HG02678 (cell line): ENCODE data around the gene AQP5.

ENCODE experiments used
- ATAC-seq: cut with Tn5 transposase; IDR thresholded peaks from one replicate; pipeline ENCODE4 v1.9.1; 2021; ENCODE audit warnings: mild to moderate bottlenecking, moderate library complexity; ENCODE audit not compliant: unreplicated experiment

Gene AQP5

DNA sequence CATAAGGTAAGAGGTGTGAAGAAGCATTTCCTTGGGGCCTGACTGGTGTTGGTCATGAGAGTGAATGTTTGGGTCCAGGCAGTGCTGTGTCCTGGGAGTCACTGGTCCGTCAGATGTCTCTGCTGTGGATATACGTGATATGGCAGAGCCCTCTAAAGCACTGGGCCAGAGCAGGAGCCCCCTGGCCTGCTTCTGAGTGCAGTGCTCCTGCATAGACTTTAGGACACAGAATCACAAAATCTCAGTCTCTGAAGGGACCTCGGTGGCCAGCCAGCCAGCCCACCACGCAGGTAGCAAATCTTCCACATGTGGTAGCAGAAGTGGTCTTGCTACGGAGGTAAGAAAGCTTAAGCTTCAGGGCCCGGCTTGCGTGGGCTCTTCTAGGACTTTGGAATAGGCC is 29.6 kb upstream of the AQP5 start:
- ATAC-seq, result no peak

DNA sequence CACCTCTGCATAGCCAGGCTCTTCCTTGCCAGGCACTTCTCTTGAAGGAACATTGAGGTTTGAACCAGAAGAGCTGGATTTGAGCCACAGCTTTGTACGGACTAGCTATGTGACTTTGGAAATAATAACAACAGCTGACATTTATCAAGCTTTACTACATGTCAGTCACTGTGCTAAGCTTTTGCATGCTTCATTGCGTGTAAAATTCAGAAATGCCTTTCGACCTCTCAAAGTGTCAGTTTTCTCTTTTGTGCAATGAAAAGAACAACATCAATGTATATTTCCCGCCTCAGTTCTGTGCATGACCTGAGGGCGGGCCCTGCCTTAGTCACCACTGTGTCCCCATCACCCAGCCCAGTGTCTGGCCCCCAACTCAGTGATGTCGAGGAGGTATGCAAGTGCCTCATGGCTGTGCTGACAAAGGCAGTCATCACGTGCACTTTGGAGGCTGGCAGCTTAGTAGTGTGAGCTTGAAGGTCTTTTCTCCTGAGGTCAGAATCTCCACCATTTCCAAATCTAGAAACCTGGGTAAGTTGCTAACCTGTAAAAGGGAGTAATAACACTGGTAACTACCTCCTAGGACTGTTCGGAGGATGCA is 29.0 kb upstream of the AQP5 start:
- ATAC-seq, result no peak

DNA sequence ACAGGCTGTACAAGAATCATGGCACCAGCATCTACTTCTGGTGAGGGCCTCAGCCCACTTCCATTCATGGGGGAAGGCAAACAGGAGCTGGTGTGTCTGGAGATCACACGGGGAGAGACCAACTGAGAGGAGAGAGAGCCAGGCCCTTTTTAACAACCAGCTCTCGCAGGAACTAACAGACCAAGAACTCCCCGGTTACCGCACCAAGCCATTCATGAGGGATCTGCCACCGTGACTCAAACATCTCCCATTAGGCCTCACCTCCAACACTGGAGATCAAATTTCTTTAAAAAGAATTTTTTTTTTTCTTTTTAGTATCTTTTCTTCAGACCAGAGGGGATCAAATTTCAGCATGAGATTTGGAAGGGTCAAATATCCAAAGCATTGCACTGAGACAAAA is 27.9 kb upstream of the AQP5 start:
- no peak for ATAC-seq

DNA sequence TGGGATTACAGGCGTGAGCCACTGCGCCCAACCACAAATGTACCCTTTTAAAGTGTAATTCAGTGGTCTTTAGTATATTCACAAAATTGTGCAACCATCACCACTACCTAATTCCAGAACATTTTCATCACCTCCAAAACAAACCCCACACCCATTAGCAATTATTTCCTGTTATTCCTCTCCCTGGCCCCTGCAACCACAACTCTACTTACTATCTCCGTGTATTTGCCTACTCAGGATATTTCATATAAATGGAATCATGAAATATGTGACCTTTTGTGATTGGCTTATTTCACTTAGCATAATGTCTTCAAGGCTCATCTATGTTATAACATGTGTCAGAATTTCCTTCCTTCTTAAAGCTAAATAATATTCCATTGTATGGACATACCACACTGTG is 27.2 kb upstream of the AQP5 start:
- no peak for ATAC-seq

DNA sequence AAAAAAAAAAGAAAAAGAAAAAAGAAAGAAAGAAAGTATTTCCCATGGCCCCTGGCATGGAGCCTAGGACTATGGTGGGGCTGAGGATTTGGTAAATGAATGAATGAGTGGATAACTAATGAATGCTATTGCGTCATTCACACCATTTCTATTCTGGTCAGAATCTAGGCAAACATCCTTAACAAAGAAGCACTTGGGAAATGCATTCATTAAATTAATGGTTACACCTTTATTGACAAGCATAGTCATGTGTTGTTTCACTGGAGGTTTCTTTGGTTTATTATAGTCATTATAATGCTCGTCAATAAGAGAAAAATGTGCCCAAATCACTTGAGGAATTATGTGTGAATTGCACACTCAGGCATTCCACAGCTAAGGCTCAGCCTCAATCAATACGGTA is 24.7 kb upstream of the AQP5 start:
- no peak for ATAC-seq

DNA sequence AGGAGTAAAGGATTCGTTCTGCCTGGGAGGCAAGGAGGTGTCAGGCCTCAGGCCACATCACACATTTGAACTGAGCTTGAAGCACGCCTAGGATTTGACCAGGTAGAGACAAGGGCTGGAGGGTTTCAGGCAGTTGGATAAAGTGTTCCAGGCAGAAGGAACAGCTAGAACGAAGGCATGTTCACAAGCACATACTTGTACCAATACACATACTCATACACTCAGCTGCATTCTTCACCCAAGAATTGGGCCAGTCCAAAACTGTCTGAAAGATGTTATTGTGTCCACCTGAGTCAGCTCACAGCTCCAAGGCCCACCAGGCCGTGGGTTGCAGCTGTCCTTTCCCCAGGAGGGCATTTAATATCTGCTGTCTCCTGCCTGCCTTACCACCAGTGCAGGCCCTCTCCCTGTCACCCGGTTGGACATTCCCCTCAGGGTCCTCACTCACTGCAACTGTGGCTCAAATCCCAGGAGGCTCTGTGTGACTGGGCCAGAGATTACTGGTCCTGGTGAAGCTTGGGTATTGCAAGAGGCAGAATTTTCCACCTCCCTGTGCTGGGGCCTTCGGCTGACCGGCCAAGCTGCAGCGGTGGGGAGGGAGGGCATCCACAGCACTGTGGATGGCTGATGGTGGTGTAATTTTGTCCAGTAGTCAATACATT is 23.9 kb upstream of the AQP5 start:
- no peak for ATAC-seq

DNA sequence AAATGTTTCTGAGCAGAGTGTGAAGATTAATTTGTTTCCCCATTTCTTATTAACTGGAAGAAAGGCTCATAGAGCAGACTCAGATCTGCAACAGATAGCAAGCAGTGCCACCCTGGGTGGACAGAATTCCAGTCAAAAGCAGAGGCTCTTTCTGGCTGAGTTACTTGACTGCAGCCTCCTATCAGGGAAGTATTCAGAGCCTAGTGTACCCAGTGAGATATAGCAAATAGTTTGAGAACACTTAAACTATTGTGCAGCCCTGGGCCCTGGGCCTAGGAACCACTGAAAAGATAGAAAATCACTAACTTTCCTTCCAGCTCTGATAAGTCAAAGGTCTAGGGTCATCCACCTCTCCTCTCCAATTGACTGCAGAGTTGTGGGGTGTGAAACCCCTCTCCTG is 22.4 kb upstream of the AQP5 start:
- no peak for ATAC-seq

DNA sequence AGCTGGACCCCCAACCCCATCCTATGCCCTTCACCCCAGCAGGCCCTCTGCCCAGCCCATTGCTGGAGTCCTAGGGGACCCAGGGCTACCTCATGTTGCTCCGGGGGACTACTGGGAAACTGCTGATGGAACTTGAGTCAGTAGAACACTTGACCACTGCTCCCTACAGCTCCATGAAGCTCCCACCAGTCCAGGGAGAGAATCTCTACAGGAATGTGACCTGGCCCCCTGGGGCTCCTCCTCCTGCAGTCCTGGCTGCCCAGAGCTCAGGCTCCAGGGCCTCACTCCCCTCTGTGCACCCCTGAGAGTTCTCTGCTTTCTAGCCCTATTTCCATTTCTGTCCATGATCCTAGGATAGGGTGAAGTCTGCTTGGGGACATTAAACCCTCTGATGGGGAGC is 22.0 kb upstream of the AQP5 start:
- no peak for ATAC-seq

DNA sequence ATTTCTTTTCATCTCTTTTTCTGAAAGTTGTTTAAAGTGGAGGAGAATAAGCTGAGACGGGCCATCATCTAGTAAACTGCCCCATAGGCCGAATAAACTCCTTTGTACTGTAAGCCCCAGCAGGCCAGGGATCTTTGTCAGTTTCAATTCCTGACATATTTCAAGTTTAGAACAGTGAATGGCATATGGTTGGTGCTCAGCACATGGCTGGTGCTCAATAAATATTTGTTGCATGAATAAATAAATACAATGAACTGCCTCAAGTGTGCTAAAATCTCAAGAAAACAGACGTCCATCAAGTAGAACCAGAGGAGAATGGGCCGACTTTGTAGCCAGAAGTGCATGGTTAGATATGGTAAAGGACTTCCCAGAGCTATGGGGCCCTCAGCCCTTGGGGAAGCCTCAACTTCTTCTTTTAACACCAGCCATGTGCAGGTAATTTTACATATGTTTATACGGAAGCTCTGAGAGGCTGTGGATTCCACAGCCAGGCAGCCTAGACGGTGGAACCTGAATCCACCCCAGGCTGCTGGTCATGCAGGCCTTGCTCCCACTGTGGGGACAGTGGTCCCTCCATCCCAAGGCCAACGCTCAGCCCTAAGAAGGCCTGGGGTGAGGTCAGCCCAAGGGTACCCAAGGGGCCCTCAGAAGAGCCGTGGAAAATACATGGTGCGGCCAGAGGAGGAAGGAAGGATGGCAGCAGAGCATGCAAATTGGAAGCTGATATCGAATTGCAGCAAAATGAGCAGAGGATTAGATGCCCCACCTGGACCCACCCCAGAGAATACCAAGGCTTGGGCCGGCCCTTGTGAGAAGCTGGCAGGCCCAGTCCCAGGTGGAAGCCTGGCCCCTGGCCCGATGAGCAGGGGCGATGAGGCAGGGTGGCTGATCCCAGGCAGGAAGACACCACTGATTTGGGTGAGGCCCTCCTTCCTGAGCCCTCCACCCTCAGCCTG is 19.8 kb upstream of the AQP5 start:
- no peak for ATAC-seq

DNA sequence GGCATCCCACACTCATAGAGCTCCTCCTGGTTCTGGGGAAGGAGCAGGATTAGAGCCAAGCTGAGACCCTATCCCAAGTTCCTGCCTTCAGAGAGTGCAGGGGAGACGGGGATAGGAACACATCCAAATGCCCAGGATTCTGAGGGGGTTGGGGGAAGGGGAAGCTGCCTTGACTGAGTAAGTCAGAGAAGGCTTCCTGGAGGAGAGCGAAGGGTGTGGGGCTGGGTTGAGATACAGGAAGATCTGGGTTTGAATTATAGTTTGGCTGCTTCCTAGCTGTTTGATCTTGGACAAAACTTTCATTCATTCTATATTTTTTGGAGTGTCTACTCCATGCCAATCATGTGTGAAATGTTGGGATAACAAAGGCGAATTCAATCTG is 19.2 kb upstream of the AQP5 start:
- no peak for ATAC-seq

DNA sequence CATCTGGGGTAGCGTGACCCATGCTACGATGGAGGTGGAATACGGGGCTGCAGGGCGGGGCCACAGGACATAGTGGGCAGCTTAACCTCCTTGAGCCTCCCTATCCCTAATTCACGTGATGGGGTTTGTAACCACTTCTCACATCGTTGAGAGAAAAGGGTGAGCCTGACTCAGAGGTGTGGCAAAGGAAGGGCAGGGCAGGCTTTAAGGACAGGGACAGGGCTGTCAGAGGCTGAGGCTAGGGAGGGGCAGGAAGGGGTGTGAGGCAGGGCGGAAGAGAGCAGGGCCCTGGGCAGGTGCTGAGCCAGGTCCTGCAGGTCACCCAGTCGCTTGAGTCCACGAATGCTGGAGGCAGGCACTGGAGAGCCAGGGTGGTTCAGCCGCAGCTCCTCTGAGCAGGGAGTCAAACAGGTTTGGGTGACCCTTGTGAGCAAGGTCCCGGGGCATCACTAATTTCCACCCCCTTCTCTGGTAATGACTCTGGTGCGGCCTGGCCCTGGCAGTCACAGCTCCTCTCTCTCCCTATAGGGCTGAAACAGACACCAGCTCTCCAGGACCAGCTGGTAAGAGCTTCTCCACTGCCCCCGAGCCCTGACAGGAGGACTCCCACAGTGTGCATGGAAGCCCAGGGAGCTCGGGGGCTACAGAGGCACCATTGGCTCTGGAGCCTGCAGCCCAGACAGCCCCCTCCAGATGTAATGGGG is 18.6 kb upstream of the AQP5 start:
- no peak for ATAC-seq

DNA sequence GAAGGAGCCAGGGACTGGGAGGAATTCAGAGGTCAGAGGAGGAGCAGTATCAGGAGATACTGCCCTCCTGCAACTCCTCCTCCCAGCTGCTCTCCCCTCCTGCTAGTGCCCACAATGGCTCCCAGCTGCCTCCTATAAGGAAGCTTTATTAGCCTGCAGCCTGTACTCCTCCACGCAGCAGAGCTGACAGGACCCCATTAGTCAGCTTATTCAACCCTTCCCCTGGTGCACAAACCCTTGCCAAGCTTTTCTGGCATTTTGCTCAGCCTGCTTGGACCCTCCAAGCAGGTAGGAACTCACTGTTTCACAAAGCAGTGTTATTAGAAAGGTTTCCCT is 18.1 kb upstream of the AQP5 start:
- ATAC-seq, result no peak

DNA sequence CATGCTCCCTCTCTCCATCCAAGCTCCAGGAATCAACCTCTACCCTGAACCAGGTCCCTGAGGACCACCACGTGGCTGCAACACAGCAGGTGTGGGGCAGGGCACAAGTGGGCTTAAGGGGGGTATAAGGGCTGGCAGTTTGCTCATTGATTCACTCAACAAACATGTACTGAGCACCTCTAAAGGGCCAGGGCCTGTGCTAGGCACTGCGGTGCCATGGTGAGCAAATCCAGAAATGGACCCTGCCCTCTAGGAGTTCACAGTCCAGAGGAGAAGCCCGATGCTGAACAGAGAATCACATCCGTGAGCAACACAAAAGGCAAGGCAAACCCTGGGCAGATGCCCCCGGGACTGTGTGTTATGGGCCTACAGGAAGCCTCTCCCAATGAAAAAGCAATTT is 17.6 kb upstream of the AQP5 start:
- ATAC-seq, result no peak

DNA sequence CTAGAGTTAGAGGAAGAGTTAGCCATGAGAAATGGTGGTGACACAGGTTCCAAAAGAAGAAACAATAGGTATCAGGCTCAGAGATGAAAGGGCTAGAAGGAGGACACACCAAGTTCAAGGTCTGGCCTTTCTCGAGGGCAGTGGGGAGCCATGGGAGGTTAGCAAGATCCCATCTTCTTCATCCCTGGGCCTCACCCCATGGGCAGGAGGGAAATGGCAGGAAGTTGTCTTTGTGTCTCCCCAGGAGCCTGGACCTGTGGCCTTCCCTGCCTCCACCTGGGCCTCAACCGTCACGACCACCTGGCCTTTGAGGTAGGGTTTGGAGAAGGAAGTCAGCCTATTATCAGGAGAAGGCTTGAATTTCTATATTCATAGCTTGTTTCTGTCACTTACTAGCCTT is 17.0 kb upstream of the AQP5 start:
- no peak for ATAC-seq

DNA sequence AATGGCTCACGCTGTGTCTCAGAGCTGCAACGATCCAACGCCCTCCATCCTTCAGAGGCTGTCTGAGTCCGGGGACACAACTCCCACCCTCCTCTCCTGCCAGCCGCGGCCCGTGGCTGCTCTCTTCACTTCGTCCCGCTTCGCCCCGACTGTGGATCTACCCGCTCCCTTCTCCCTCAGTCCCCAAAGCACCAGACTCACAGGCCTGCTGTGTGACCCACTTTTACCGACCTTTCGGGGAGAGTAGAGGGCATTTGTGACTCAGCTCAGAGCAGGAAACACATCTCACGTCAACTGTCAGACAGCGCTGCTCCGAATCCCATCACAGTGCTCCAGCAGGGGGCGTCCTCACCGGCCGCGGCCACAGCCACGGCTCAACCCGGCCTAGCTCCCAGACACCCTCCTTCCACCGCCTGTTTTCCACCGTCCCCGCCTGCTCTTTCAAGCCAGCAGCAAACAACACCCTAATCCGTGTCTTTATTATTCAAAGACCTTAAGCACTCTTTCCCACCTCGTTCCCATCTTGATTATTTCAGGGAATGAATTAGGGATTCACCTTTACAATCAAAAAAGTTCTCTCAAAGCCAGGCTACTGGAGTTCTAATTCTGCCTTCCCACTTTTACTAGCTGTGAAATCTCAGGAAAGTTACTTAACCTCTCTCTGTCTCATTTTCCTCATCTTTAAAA is 16.1 kb upstream of the AQP5 start:
- ATAC-seq, result no peak

DNA sequence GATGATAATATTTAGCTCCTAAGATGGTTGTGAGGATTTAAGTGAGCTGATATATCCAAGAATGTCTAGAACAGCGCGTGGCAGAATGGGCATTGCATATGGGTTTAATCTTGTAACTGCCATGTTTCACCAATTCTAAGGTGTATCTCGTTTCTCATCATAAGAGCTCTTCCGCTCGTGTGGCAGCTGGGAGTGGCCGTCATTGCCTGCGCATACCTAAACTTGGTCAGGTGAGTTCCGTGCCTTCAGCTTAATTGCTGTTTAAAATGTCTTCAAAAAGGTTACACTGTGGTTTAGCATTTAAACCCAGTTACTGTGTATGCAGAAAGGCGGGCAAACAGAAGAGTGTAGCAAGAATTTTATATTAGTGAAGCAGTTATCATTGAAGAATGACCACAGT is 15.6 kb upstream of the AQP5 start:
- ATAC-seq, result no peak

DNA sequence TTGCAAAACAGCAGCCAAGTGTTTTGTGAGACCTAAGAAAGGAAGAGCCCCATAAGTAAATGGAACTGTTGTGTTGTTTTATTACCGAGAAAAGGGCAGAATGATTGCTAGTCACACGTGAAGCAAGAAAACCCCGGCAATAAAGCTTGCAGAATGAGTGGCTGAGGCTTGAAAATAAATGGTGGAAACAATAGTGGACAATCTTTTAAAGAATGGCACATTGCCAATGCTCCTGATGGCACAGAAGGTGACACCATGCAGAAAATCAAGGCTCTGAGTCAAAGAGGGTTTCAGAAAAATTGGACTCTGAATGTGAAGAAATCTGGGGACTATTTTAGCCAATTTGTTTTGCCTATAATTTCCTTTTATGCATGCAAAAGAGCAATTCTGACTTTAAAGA is 15.2 kb upstream of the AQP5 start:
- no peak for ATAC-seq

DNA sequence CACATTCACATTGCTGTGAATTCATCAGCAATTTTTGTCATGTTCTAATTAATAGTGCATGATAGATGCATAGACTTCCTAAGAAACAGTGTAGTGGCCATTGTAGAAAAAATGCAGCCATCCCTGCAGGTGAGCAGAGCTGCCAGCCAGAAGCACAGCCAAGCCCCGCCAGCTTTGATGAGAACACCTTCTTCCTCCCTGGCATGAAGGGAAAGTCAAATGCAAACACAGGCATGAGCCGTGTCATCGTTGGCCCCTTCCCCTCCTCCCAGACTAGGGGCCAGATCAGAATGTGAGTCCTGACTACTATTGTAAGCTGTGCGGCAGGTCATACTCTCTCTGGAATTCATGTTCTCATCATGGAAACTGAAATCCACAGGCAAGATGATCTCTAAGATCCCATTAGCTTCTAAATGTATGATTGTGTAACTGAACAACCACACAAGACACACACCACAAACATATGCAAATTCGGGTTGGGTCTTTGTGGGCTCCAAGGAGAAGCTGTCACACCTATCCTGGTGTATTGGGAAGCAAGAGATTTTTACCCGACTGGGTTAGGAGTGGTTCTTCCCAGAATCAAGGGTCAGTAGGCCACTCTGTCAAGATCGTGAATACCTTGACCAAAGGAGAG is 14.0 kb upstream of the AQP5 start:
- no peak for ATAC-seq

DNA sequence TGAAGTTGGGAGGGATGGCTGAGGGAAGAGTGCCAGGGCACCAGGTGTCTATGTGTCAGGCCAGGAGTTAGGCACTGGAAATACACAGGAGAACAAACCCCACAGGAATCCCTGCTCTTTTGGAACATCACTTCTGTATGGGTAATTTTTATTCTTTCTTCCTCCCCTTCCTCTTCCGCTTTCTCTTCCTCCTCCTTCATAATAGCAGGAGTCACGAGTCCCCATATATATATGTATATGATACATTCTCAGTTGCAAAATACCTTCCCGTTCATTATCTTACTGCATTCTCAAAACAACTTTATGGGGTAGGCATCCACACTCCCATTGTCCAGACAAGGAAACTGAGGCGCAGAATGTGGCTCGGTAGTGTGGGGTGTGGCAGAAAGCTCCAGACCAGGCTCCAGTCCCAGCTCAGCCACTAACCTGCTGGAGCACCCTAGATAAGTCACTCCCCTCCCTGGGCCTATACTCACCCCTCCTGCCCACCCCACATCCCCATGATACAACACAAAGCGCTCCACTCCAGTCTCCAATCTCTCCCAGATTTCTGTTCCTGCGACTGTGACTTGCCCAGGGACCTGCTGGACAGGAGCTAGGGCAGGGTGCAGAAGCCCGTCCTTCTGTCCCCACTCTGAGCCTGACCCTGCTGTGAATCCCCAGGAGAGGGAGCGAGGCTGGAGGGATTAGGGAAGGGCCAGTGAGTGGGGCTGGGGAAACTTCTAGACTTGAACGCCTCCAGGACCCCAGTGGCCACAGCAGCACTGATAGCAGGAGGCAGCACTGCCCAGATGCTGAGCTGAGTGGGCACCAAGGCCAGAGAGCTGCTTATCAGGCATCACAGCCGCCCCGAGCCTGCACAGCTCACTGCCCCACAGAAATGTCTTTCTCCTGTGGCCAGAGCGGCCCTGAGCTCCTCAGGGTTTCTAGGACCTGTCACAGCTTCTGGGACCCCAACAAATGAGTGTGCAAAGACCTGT is 12.5 kb upstream of the AQP5 start:
- no peak for ATAC-seq
